Parathyroid adenoma (tissue), 2 donors: Measurements from ENCODE around the gene C1QL4.

ENCODE experiments used
- H2AFZ ChIP-seq: fragments of 300-600 bp; sonication (generic); one replicate; pipeline ENCODE4 v1.7.0; 2017; ENCODE audit warnings: antibody characterized with exemption, mild to moderate bottlenecking
- H3K27ac ChIP-seq: fragments of 300-600 bp; sonication (generic); one replicate; pipeline ENCODE4 v1.7.0; 2017
- H3K27me3 ChIP-seq: fragments of 300-600 bp; sonication (generic); one replicate; pipeline ENCODE4 v1.7.0; 2017; ENCODE audit warnings: low read length; ENCODE audit not compliant: control insufficient read depth, insufficient read depth
- H3K36me3 ChIP-seq: fragments of 300-600 bp; sonication (generic); one replicate; pipeline ENCODE4 v1.7.0; 2017; ENCODE audit warnings: low read length; ENCODE audit not compliant: control insufficient read depth, insufficient read depth
- H3K4me1 ChIP-seq: fragments of 300-600 bp; sonication (generic); one replicate; pipeline ENCODE4 v1.7.0; 2017; ENCODE audit warnings: control low read depth
- H3K4me2 ChIP-seq: fragments of 300-600 bp; sonication (generic); one replicate; pipeline ENCODE4 v1.7.0; 2017; ENCODE audit warnings: low read length
- H3K4me3 ChIP-seq: fragments of 300-600 bp; sonication (generic); one replicate; pipeline ENCODE4 v1.7.0; 2017; ENCODE audit warnings: low read depth, low read length
- H3K79me2 ChIP-seq: fragments of 300-600 bp; sonication (generic); one replicate; pipeline ENCODE4 v1.7.0; 2017; ENCODE audit warnings: control low read depth
- H3K9ac ChIP-seq: fragments of 300-600 bp; sonication (generic); one replicate; pipeline ENCODE4 v1.7.0; 2017; ENCODE audit warnings: mild to moderate bottlenecking
- H3K9me3 ChIP-seq: fragments of 300-600 bp; sonication (generic); one replicate; pipeline ENCODE4 v1.7.0; 2017; ENCODE audit warnings: low read length; ENCODE audit not compliant: control insufficient read depth
- CTCF ChIP-seq: fragments of 300-600 bp; sonication (generic); IDR thresholded peaks from one replicate; pipeline ENCODE4 v1.7.0; 2017; ENCODE audit warnings: antibody characterized with exemption, mild to moderate bottlenecking
- donor health status: primary hyperparathyroidism.

The C1QL4 gene

GRCh38 chr12:49348781-49349180 lies 11.8 kb upstream of the C1QL4 start:
- H3K9me3 ChIP-seq, result no peaks in the 10 kb centered on the region
- H3K79me2 ChIP-seq, result no peaks in the 10 kb centered on the region
- H3K36me3 ChIP-seq, result no peaks in the 10 kb centered on the region
- H3K27me3 ChIP-seq, result no peaks in the 10 kb centered on the region
- TF ChIP-seq CTCF, result no peak
- peaks cover 20% of the 10 kb centered on the region for H3K4me1 ChIP-seq
- H3K4me3 ChIP-seq, result no peak overlapping the region
- H3K27ac ChIP-seq, result no peak overlapping the region
- H3K9ac ChIP-seq, result no peak overlapping the region
- H3K4me2 ChIP-seq, result no peak overlapping the region
- H2AFZ ChIP-seq, result no peak overlapping the region

- peaks cover 28% of the 10 kb centered on the region for H3K4me1 ChIP-seq
- no peaks in the 10 kb centered on the region for H3K9me3 ChIP-seq
- H3K4me2 ChIP-seq, result peak overlapping the region; percentile 47
- H3K27me3 ChIP-seq, result no peaks in the 10 kb centered on the region
- H3K27ac ChIP-seq, result no peak overlapping the region
- H3K4me3 ChIP-seq, result peak overlapping the region; percentile 44
- peak overlapping the region; percentile 18 for H2AFZ ChIP-seq
- peak; percentile 95 for TF ChIP-seq CTCF
- no peak overlapping the region for H3K9ac ChIP-seq
- no peaks in the 10 kb centered on the region for H3K79me2 ChIP-seq
- no peaks in the 10 kb centered on the region for H3K36me3 ChIP-seq
Observed at GRCh38 chr12:49347311-49348193, 10.6 kb upstream of the C1QL4 start.

- H3K4me3 ChIP-seq, result peak within 1 kb of the TSS; percentile 44
- no peak for TF ChIP-seq CTCF
- peak within 1 kb of the TSS; percentile 59 for H3K4me2 ChIP-seq
- H3K4me1 ChIP-seq, result peaks cover 28% of the 10 kb centered on the region
- no peaks in the 10 kb centered on the region for H3K9me3 ChIP-seq
- peak within 1 kb of the TSS; percentile 44 for H2AFZ ChIP-seq
- no peaks in the 10 kb centered on the region for H3K79me2 ChIP-seq
- no peak within 1 kb of the TSS for H3K9ac ChIP-seq
- no peak within 1 kb of the TSS for H3K27ac ChIP-seq
- H3K36me3 ChIP-seq, result no peaks in the 10 kb centered on the region
- no peaks in the 10 kb centered on the region for H3K27me3 ChIP-seq
Observed at GRCh38 chr12:49346659-49347310, 9.8 kb upstream of the C1QL4 start, which contains the start of gene DNAJC22. Gene DNAJC22 (plus strand): TSS chr12:49346888. CDS start chr12:49348873, 1,985 bp downstream.

GRCh38 chr12:49345825-49346658 lies 9.1 kb upstream of the C1QL4 start:
- TF ChIP-seq CTCF, result no peak
- Histone ChIP-seq H3K79me2 (no peaks in the 10 kb centered on the region), H3K9ac (no peak overlapping the region), H3K9me3 (no peaks in the 10 kb centered on the region), H2AFZ (peak overlapping the region; percentile 44), H3K4me3 (peak overlapping the region; percentile 33), H3K4me2 (peak overlapping the region; percentile 59), H3K36me3 (no peaks in the 10 kb centered on the region), H3K27ac (no peak overlapping the region), H3K27me3 (no peaks in the 10 kb centered on the region), H3K4me1 (peaks cover 28% of the 10 kb centered on the region)
